Activated CD4-positive, alpha-beta T cell treated with anti-CD3 and anti-CD28 coated beads, Interleukin-2, amount 50 U/mL, for 24 hours (primary cell): ENCODE results near the gene SHC3.

Experiments
- DNase-seq, 2 donors: peaks; one replicate each; pipeline ENCODE4 v3.0.0-alpha.2; 2020; ENCODE audit warnings: low read depth in 1 of 2, low spot score in 1 of 2

The SHC3 gene

GRCh38 chr9:89026876-89027275 lies 151.7 kb downstream of the SHC3 start:
- no peak for DNase-seq

- no peak for DNase-seq
These were observed 153.1 kb downstream of the SHC3 start for GRCh38 chr9:89025553-89025952.

GRCh38 chr9:89024727-89025126 lies 153.9 kb downstream of the SHC3 start:
- DNase-seq = no peak

- DNase-seq = no peak
These were observed 154.9 kb downstream of the SHC3 start for GRCh38 chr9:89023740-89024139.

- DNase-seq = no peak
These were observed 155.7 kb downstream of the SHC3 start for GRCh38 chr9:89022902-89023301.

- DNase-seq = no peak
These were observed 156.4 kb downstream of the SHC3 start for GRCh38 chr9:89022001-89022759.

- DNase-seq = no peak
These were observed 157.3 kb downstream of the SHC3 start for GRCh38 chr9:89021154-89021803.

GRCh38 chr9:89020754-89021153 lies 157.9 kb downstream of the SHC3 start:
- no peak for DNase-seq

- no peak for DNase-seq
These were observed 163.3 kb downstream of the SHC3 start for GRCh38 chr9:89015336-89015735.

GRCh38 chr9:89014153-89014552 lies 164.5 kb downstream of the SHC3 start:
- no peak for DNase-seq

GRCh38 chr9:89013660-89014059 lies 165.0 kb downstream of the SHC3 start:
- no peak for DNase-seq

- no peak for DNase-seq
These were observed 166.2 kb downstream of the SHC3 start for GRCh38 chr9:89012294-89013042.

GRCh38 chr9:89011683-89012082 lies 166.9 kb downstream of the SHC3 start:
- DNase-seq = no peak

- no peak for DNase-seq
These were observed 168.0 kb downstream of the SHC3 start for GRCh38 chr9:89010526-89011111.

GRCh38 chr9:89010056-89010455 lies 168.6 kb downstream of the SHC3 start:
- DNase-seq = no peak

- DNase-seq = no peak
These were observed 169.1 kb downstream of the SHC3 start for GRCh38 chr9:89009546-89009840.

GRCh38 chr9:89008744-89009545 lies 169.7 kb downstream of the SHC3 start:
- no peak for DNase-seq

- no peak for DNase-seq
These were observed 170.4 kb downstream of the SHC3 start for GRCh38 chr9:89008055-89008743.

GRCh38 chr9:89006996-89007967 lies 171.3 kb downstream of the SHC3 start:
- DNase-seq = no peak
